ENCODE data around the gene NUP214.

- no peak for TF ChIP-seq POLR2A (IDR thresholded peaks at IDR 0.05; ENCODE audit: low read length)
- TF ChIP-seq GATA1 (IDR thresholded peaks at IDR 0.05; ENCODE audit: low read depth, low read length): no peak
These were observed 138.8 kb downstream of the NUP214 start for GRCh38 chr9:131264231-131264630.
